GM12873 (cell line): ENCODE results near the gene CACNA2D1.

Experiments used
- TF ChIP-seq, protein P1 (sequence below): IDR thresholded peaks from 2 replicates; pipeline ENCODE4 v1.5.1; 2012; ENCODE audit warnings: low read depth, mild to moderate bottlenecking, moderate library complexity, low read length, control low read depth; ENCODE audit not compliant: insufficient read depth; ENCODE audit errors: missing control alignments

Gene CACNA2D1

GRCh38 chr7:81944058-81944457 is 499.5 kb downstream of the CACNA2D1 start:
- TF ChIP-seq, protein P1, sequence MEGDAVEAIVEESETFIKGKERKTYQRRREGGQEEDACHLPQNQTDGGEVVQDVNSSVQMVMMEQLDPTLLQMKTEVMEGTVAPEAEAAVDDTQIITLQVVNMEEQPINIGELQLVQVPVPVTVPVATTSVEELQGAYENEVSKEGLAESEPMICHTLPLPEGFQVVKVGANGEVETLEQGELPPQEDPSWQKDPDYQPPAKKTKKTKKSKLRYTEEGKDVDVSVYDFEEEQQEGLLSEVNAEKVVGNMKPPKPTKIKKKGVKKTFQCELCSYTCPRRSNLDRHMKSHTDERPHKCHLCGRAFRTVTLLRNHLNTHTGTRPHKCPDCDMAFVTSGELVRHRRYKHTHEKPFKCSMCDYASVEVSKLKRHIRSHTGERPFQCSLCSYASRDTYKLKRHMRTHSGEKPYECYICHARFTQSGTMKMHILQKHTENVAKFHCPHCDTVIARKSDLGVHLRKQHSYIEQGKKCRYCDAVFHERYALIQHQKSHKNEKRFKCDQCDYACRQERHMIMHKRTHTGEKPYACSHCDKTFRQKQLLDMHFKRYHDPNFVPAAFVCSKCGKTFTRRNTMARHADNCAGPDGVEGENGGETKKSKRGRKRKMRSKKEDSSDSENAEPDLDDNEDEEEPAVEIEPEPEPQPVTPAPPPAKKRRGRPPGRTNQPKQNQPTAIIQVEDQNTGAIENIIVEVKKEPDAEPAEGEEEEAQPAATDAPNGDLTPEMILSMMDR: no peak

- TF ChIP-seq, protein P1: no peak
Observed at GRCh38 chr7:81937091-81937490, 506.5 kb downstream of the CACNA2D1 start.

DNA sequence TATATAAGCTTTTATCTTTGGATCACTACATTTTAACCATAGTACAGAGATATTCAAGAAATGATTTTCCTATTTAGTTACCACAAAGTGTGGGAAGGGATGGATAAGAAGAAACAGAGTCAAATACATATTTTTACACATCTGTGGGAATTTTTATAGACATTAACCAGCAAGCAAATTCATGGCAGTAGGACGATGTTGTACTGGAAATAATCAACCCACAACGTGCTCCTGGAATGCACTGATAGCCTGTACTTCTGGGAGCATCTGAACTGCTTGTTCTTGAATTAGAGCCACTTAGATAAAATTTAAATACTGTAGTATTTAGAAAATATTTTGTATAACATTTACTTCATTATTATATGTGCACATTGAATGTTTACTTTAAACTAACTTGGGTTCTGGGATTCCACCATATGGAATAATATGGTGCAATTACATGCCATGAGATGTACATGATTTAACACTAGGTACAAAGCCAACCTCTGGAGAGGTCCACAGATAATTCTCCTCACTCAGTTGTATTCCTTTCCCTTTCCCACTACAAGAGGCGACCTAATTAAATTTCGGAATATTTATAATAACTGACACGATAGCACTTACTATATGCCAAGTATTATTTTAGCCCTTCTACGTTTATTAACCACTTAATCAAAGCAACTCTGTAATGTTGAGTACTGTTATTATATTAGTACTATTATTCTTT is 508.8 kb downstream of the CACNA2D1 start:
- TF ChIP-seq, protein P1: no peak

- TF ChIP-seq, protein P1: no peak
Observed at GRCh38 chr7:81932936-81933335, 510.6 kb downstream of the CACNA2D1 start.

GRCh38 chr7:81929386-81929785 is 514.2 kb downstream of the CACNA2D1 start:
- TF ChIP-seq, protein P1: no peak

GRCh38 chr7:81926154-81926553 is 517.4 kb downstream of the CACNA2D1 start:
- TF ChIP-seq, protein P1: no peak

GRCh38 chr7:81925530-81925929 is 518.0 kb downstream of the CACNA2D1 start:
- TF ChIP-seq, protein P1: no peak

GRCh38 chr7:81924494-81924893 is 519.1 kb downstream of the CACNA2D1 start:
- TF ChIP-seq, protein P1: no peak
